Endothelial cell (in vitro differentiated cells): ENCODE data around the gene ANKRD27. TPM values are rescaled to one million over a fixed set of nuclear protein-coding genes. Genes with fewer than 3 reads are reported as not detected.
A peak's percentile ranks its signal among the peaks of the same experiment; 100 is the strongest.

Experiments
- DNase-seq: peaks from one replicate; pipeline ENCODE4 v3.0.0; 2021; ENCODE audit warnings: low spot score
- H3K27ac Mint-ChIP-seq: one replicate; pipeline ENCODE4 v1.8.0; 2021; ENCODE audit warnings: mixed read lengths, inconsistent platforms; ENCODE audit not compliant: unreplicated experiment
- H3K27me3 Mint-ChIP-seq: one replicate; pipeline ENCODE4 v1.8.0; 2021; ENCODE audit warnings: mild to moderate bottlenecking, moderate library complexity, mixed read lengths, inconsistent platforms; ENCODE audit not compliant: unreplicated experiment
- H3K36me3 Mint-ChIP-seq: one replicate; pipeline ENCODE4 v1.8.0; 2021; ENCODE audit warnings: mild to moderate bottlenecking, low read depth, mixed read lengths, inconsistent platforms; ENCODE audit not compliant: unreplicated experiment
- H3K4me1 Mint-ChIP-seq: one replicate; pipeline ENCODE4 v1.8.0; 2021; ENCODE audit warnings: mild to moderate bottlenecking, mixed read lengths, inconsistent platforms; ENCODE audit not compliant: unreplicated experiment
- H3K4me3 Mint-ChIP-seq: one replicate; pipeline ENCODE4 v1.8.0; 2021; ENCODE audit warnings: mild to moderate bottlenecking, mixed read lengths, inconsistent platforms; ENCODE audit not compliant: unreplicated experiment
- H3K9me3 Mint-ChIP-seq: one replicate; pipeline ENCODE4 v1.8.0; 2021; ENCODE audit warnings: mixed read lengths, inconsistent platforms; ENCODE audit not compliant: unreplicated experiment
- CTCF ChIP-seq: fragments of 200-600 bp; sonication (generic); IDR thresholded peaks from one replicate; pipeline ENCODE4 v1.5.0; 2021; ENCODE audit warnings: antibody characterized with exemption; ENCODE audit not compliant: unreplicated experiment
- total RNA-seq: library from RNA; stranded (reverse); fragmentation: NEBNext Ultra II Directional; extraction: Animal tissue kit (Norgen Biotek cat#: 25700); gene quantifications from one replicate; pipeline ENCODE4 v1.2.1, GENCODE V29; 2021; ENCODE audit not compliant: unreplicated experiment

Gene ANKRD27
- total RNA-seq, 1 donor from 2014 or later, result 20.8 TPM

GRCh38 chr19:32691952-32692726 is 17.2 kb upstream of the ANKRD27 start:
- TF ChIP-seq CTCF, result no peak
- Mint-ChIP-seq H3K4me1 (peaks cover 34% of the 10 kb centered on the region), H3K9me3 (no peaks in the 10 kb centered on the region), H3K27ac (no peak overlapping the region), H3K36me3 (peaks cover 13% of the 10 kb centered on the region), H3K27me3 (peaks cover 11% of the 10 kb centered on the region), H3K4me3 (no peak overlapping the region)
- peak; percentile 56 for DNase-seq

GRCh38 chr19:32691291-32691951 is 16.4 kb upstream of the ANKRD27 start, which contains the start of gene NUDT19:
Gene NUDT19, plus strand, starts transcription at chr19:32691821. Its CDS starts 140 bp downstream, at chr19:32691961.
- Mint-ChIP-seq H3K27ac (no peak within 1 kb of the TSS), H3K9me3 (no peaks in the 10 kb centered on the region), H3K4me1 (peaks cover 33% of the 10 kb centered on the region), H3K36me3 (peaks cover 13% of the 10 kb centered on the region), H3K4me3 (peak within 1 kb of the TSS; percentile 85), H3K27me3 (peaks cover 11% of the 10 kb centered on the region)
- DNase-seq, result no peak
- no peak for TF ChIP-seq CTCF

DNA sequence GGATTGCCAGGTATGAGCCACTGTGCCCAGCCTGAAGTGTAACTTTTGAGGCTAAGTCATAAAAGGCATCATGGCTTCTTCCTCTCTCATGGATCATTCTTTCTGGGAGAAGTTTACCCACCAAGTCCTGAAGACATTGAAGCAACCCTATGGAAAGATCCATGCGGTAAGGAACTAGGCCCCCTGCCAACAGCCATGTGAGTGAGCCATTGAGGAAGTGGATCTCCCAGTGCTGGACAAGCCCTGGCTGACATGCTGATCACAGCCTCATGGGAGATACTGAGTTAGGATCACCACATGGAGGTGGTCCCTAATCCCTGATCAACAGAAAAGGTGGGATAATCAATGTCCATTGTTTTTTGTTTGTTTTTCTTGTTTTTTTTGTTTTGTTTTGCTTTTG is 13.3 kb upstream of the ANKRD27 start:
- peaks cover 13% of the 10 kb centered on the region for H3K4me1 Mint-ChIP-seq
- no peak for TF ChIP-seq CTCF
- peaks cover 13% of the 10 kb centered on the region for H3K36me3 Mint-ChIP-seq

DNA sequence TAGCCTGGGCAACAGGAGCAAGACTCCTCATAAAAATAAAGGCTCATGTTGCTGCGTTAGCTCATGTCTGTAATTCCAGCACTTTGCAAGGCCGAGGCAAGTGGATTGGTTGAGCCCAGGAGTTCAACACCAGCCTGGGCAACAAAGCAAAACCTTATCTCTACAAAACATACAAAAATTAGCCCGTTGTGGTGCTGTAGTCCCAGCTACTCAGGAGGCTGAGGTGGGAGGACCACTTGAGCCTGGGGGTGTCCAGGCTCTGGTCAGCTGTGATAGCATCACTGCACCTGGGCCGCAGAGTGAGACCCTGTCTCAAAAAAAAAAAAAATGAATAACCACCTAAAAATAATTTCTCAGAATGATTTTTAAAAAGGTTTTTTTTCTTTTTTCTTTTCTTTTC is 12.7 kb upstream of the ANKRD27 start:
- Mint-ChIP-seq H3K27ac (no peak overlapping the region), H3K4me3 (no peak overlapping the region), H3K4me1 (peaks cover 7% of the 10 kb centered on the region), H3K27me3 (peaks cover 6% of the 10 kb centered on the region), H3K36me3 (peaks cover 6% of the 10 kb centered on the region), H3K9me3 (no peaks in the 10 kb centered on the region)
- TF ChIP-seq CTCF, result no peak
- no peak for DNase-seq

More for the DNA sequence above, 13.3 kb upstream of the ANKRD27 start:
- Mint-ChIP-seq H3K27me3 (peaks cover 11% of the 10 kb centered on the region), H3K4me3 (no peak overlapping the region), H3K9me3 (no peaks in the 10 kb centered on the region), H3K27ac (no peak overlapping the region)
- DNase-seq, result no peak
